Measurements from ENCODE around the gene HAPSTR1. TPM values are rescaled to one million over a fixed set of nuclear protein-coding genes. Genes with fewer than 3 reads are reported as not detected.

Gene HAPSTR1
- total RNA-seq, 1 experiment from 2014 or later = 85.2 TPM

DNA sequence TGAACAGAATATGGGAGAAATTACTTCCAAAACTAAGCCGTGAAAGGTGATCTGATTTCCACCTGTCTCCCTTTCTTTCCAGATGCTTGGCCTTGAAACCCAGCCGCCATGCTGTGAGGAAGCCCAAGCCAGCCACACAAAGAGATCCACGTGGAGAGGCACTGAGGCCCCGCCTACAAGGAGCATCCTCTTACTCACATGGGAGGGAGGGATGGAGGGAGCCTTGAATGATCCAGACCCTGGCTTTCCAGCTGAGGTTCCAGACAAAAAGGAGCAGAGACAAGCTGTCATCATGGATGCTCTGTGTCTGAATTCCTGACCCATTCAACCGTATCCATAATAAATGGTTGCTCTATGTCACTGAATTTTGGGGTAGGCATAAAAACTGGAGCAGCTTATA, 48.9 kb upstream of the HAPSTR1 start:
- H3K9ac ChIP-seq (ENCODE audit: extremely low read depth, insufficient read length, low read length) = no peak overlapping the region
- H3K4me3 Mint-ChIP-seq = no peak overlapping the region
- H2AK5ac ChIP-seq (ENCODE audit: insufficient read length, low read length) = no peak overlapping the region
- no peak overlapping the region for H3K23ac ChIP-seq (ENCODE audit: insufficient read length, low read depth, low read length)
- H3K27me3 ChIP-seq (ENCODE audit: insufficient read depth, low read length) = no peaks in the 10 kb centered on the region
- no peak overlapping the region for H2BK20ac ChIP-seq (ENCODE audit: low read depth, low read length, poor library complexity, severe bottlenecking)
- TF ChIP-seq, protein P1, sequence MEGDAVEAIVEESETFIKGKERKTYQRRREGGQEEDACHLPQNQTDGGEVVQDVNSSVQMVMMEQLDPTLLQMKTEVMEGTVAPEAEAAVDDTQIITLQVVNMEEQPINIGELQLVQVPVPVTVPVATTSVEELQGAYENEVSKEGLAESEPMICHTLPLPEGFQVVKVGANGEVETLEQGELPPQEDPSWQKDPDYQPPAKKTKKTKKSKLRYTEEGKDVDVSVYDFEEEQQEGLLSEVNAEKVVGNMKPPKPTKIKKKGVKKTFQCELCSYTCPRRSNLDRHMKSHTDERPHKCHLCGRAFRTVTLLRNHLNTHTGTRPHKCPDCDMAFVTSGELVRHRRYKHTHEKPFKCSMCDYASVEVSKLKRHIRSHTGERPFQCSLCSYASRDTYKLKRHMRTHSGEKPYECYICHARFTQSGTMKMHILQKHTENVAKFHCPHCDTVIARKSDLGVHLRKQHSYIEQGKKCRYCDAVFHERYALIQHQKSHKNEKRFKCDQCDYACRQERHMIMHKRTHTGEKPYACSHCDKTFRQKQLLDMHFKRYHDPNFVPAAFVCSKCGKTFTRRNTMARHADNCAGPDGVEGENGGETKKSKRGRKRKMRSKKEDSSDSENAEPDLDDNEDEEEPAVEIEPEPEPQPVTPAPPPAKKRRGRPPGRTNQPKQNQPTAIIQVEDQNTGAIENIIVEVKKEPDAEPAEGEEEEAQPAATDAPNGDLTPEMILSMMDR (conservative IDR thresholded peaks at IDR 0.05) = no peak
- no peaks in the 10 kb centered on the region for H3K9me3 ChIP-seq (ENCODE audit: control insufficient read depth, low read depth, low read length)
- no peaks in the 10 kb centered on the region for H3K4me1 ChIP-seq (ENCODE audit: insufficient read depth, low read length)
- H4K91ac ChIP-seq (ENCODE audit: insufficient read length, low read depth, low read length) = no peak overlapping the region
- H2BK12ac ChIP-seq (ENCODE audit: insufficient read length, low read depth, low read length) = no peak overlapping the region
- no peak overlapping the region for H3K4ac ChIP-seq (ENCODE audit: low read depth, low read length)
- no peak overlapping the region for H3K27ac ChIP-seq (ENCODE audit: insufficient read length, low read depth, low read length)
- H2BK120ac ChIP-seq (ENCODE audit: low read depth, low read length, poor library complexity, severe bottlenecking) = no peak overlapping the region
- H3K4me1 Mint-ChIP-seq = peaks cover 4% of the 10 kb centered on the region in 2 experiments
- no peak overlapping the region for H3K14ac ChIP-seq (ENCODE audit: insufficient read depth, low read length)
- H3K79me2 ChIP-seq (ENCODE audit: insufficient read depth, low read length) = no peaks in the 10 kb centered on the region
- H3K4me2 ChIP-seq (ENCODE audit: insufficient read depth, insufficient read length, low read length) = no peak overlapping the region
- no peak overlapping the region for H4K8ac ChIP-seq (replicated peaks; ENCODE audit: insufficient read length, low read depth, low read length)
- H3K36me3 Mint-ChIP-seq (ENCODE audit: insufficient read depth in 1 of 3, low read depth in 3 of 3) = peaks cover 1 to 13% (median 5%) of the 10 kb centered on the region in 3 experiments; a peak in 5 of 7 replicates
- H3K56ac ChIP-seq (ENCODE audit: insufficient read length, low read depth, low read length) = no peak overlapping the region
- H2BK5ac ChIP-seq (ENCODE audit: insufficient read length, low read length) = no peak overlapping the region
- no peaks in the 10 kb centered on the region for H3K79me1 ChIP-seq (ENCODE audit: insufficient read depth, low read depth, low read length, poor library complexity, severe bottlenecking)
- H3K27ac Mint-ChIP-seq = no peak overlapping the region; a peak in 1 of 7 replicates
- H3K23me2 ChIP-seq (ENCODE audit: insufficient read length, low read depth, low read length, poor library complexity, severe bottlenecking) = no peaks in the 10 kb centered on the region
- H4K5ac ChIP-seq (ENCODE audit: insufficient read length, low read depth, low read length) = no peak overlapping the region
- WGBS (ENCODE audit: extremely low coverage, insufficient read length, low lambda C conversion rate) = no CpG with 5 or more reads among the region's 5 CpGs
- H3T11ph ChIP-seq (ENCODE audit: low read length) = no peak overlapping the region
- H3K27me3 Mint-ChIP-seq (ENCODE audit: low read depth) = no peaks in the 10 kb centered on the region
- H2BK15ac ChIP-seq (ENCODE audit: low read depth, low read length) = no peak overlapping the region
- H4K20me1 ChIP-seq (ENCODE audit: control insufficient read depth, insufficient read depth, insufficient read length) = no peaks in the 10 kb centered on the region
- H2AFZ ChIP-seq (ENCODE audit: low read length) = no peak overlapping the region
- H3K9me3 Mint-ChIP-seq = peaks cover 7 to 9% of the 10 kb centered on the region in 2 experiments; a peak in 4 of 5 replicates
- no peak for DNase-seq
- no peak overlapping the region for H3K18ac ChIP-seq (ENCODE audit: insufficient read length, low read depth, low read length)

Measured in H9 (cell line).